Measurements from ENCODE around the gene UBTD1.

The UBTD1 gene

GRCh38 chr10:97514344-97514743, 15.6 kb downstream of the UBTD1 start:
- no peak for FAIRE-seq
- TF ChIP-seq, protein P1, sequence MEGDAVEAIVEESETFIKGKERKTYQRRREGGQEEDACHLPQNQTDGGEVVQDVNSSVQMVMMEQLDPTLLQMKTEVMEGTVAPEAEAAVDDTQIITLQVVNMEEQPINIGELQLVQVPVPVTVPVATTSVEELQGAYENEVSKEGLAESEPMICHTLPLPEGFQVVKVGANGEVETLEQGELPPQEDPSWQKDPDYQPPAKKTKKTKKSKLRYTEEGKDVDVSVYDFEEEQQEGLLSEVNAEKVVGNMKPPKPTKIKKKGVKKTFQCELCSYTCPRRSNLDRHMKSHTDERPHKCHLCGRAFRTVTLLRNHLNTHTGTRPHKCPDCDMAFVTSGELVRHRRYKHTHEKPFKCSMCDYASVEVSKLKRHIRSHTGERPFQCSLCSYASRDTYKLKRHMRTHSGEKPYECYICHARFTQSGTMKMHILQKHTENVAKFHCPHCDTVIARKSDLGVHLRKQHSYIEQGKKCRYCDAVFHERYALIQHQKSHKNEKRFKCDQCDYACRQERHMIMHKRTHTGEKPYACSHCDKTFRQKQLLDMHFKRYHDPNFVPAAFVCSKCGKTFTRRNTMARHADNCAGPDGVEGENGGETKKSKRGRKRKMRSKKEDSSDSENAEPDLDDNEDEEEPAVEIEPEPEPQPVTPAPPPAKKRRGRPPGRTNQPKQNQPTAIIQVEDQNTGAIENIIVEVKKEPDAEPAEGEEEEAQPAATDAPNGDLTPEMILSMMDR (IDR thresholded peaks at IDR 0.05; ENCODE audit: insufficient read depth, missing control alignments), result no peak
- no peak for DNase-seq (ENCODE audit: insufficient read length, low spot score)

DNA sequence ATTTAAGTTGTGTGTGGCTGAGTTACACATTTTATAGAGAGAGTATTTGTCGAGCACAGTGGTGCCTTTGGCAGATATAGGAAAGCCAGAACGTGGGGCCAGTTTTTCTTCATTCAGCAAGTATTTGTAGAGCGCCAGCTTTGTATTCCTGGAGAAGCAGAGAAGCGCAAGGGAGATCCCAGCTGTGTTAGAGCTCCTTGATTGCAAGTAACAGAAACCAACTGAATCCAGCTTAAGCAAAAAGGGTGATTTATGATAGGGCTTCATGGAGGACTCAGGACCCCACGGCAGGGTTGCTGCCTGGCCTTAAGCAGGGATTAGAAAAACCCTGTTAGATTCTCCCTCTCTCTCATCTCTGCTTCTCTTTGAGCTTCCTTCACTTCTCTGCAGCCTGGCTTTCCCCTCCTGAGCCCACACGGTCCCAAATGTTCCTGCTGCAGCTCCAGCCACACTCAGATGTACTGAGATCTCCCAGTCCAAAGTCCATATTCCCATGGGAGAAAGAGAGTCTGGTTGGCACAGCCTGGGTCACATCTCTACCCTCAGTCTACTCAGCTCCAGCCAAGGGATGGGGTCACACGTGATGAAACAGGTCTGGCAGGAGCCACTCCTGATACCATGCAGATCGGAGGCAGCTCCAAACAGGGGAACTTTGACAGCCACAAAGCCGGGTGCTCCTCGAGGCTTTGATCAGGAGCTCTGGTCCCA, 16.7 kb downstream of the UBTD1 start:
- DNase-seq (ENCODE audit: insufficient read length, low spot score) (no peak), FAIRE-seq (no peak)
- TF ChIP-seq, protein P1 (IDR thresholded peaks at IDR 0.05; ENCODE audit: insufficient read depth, missing control alignments), result no peak

GRCh38 chr10:97517096-97517750, 18.5 kb downstream of the UBTD1 start:
- TF ChIP-seq, protein P1 (IDR thresholded peaks at IDR 0.05; ENCODE audit: insufficient read depth, missing control alignments), result no peak
- DNase-seq (ENCODE audit: insufficient read length, low spot score) (no peak), FAIRE-seq (no peak)

GRCh38 chr10:97517778-97518300, 19.1 kb downstream of the UBTD1 start:
- DNase-seq (ENCODE audit: insufficient read length, low spot score) (no peak), FAIRE-seq (no peak)
- TF ChIP-seq, protein P1 (IDR thresholded peaks at IDR 0.05; ENCODE audit: insufficient read depth, missing control alignments), result no peak

DNA sequence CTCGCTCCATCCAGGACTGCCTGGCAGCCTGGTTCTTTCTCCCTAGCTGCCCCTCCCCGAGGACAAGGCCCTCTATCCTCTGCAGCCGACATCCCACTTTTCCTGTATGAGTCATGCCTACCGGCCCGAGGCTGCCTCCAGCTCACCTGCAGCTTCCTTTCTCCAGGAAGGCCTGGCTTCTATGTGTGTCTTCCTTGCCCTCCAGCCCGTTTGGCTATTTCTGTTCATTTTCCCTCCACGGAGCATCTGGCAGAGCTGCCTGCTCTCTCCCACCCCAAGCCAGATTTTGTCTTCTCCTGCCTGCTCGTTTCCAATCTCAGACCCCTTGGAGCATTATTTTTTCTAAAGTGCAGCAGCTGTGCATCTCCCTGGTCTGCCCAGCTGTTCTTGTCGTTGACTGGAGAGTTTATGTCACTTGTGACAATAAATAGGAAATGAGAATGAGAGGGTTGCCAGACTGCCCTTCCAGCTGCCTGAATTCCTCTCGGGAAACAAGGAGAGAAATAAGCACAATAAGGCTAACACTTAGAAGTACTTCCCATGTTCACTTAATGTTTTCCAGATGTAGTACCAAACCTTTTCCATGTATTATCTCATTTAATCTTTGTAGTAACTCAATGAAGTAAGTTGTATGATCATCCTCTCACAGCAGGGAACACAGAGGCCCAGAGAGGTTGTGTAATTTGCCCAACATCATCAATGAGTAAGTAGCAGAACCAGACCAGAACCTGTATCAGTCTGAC, 19.7 kb downstream of the UBTD1 start:
- TF ChIP-seq, protein P1 (IDR thresholded peaks at IDR 0.05; ENCODE audit: insufficient read depth, missing control alignments), result no peak
- no peak for DNase-seq (ENCODE audit: insufficient read length, low spot score)
- no peak for FAIRE-seq

- no peak for DNase-seq (ENCODE audit: insufficient read length, low spot score)
- TF ChIP-seq, protein P1 (IDR thresholded peaks at IDR 0.05; ENCODE audit: insufficient read depth, missing control alignments), result no peak
- no peak for FAIRE-seq
Measured at GRCh38 chr10:97519342-97519741, 20.6 kb downstream of the UBTD1 start.
